Measurements from ENCODE around the gene TMBIM1.

DNA sequence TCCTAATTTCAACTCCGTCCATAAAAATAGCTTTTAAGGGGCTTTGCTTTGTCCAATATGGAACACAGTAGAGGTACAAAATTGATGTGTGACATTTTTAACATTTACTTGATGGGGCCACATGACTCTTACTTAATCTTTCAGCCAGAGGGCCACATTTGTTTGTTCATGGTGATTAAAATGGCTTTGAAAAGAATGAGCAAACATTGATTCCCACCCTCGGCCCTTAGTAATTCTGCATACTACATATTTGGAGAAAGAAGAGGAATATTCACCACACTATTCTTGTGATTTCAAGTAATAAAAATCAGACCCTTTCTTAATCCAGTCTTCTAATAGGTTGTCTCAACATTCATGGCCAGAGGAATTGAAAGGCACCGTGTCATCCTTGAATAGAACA lies 57.8 kb downstream of the TMBIM1 start:
- TF ChIP-seq CTCF (IDR thresholded peaks at IDR 0.05) (no peak), POLR2A (IDR thresholded peaks at IDR 0.05) (no peak)
